SJSA1 (cell line): ENCODE results near the gene ESPN. TPM values are rescaled to one million over a fixed set of nuclear protein-coding genes. Genes with fewer than 3 reads are reported as not detected.
"Not testable (repeated sequence)": the region's sequence is repeated elsewhere in the genome, so short reads cannot be mapped to it uniquely, and the experiment has no call there.

ENCODE experiments used
- DNase-seq, 2 experiments: peaks; one replicate each; pipeline ENCODE4 v3.0.0-alpha.2; 2015 to 2020; ENCODE audit warnings: low spot score in 2 of 2, low read depth in 1 of 2
- H3K27ac ChIP-seq: fragments of 250-450 bp; sonication (Bioruptor Pico); 2 replicates; pipeline ENCODE4 v1.5.1; 2020; ENCODE audit warnings: mild to moderate bottlenecking, moderate library complexity
- H3K27me3 ChIP-seq: fragments of 250-450 bp; sonication (Bioruptor Pico); replicated peaks from 2 replicates; pipeline ENCODE4 v1.5.1; 2020; ENCODE audit warnings: mild to moderate bottlenecking, moderate library complexity
- H3K36me3 ChIP-seq: fragments of 250-450 bp; sonication (Bioruptor Pico); 2 replicates; pipeline ENCODE4 v1.5.1; 2020; ENCODE audit warnings: mild to moderate bottlenecking
- H3K4me1 ChIP-seq: fragments of 250-450 bp; sonication (Bioruptor Pico); replicated peaks from 2 replicates; pipeline ENCODE4 v1.6.1; 2021; ENCODE audit warnings: mild to moderate bottlenecking
- H3K4me3 ChIP-seq: fragments of 250-450 bp; sonication (Bioruptor Pico); 2 replicates; pipeline ENCODE4 v1.5.1; 2020; ENCODE audit warnings: mild to moderate bottlenecking
- H3K9me3 ChIP-seq: fragments of 250-450 bp; sonication (Bioruptor Pico); replicated peaks from 2 replicates; pipeline ENCODE4 v1.5.1; 2020; ENCODE audit warnings: mild to moderate bottlenecking
- total RNA-seq: library from RNA; depleted of rRNA; stranded (reverse); fragments of >200 nt; shearing (Covaris generic); gene quantifications from 2 replicates; pipeline ENCODE4 v1.2.3, GENCODE V29; 2014; rRNA removed

Gene ESPN
- total RNA-seq, result not detected in 2 replicates

DNA sequence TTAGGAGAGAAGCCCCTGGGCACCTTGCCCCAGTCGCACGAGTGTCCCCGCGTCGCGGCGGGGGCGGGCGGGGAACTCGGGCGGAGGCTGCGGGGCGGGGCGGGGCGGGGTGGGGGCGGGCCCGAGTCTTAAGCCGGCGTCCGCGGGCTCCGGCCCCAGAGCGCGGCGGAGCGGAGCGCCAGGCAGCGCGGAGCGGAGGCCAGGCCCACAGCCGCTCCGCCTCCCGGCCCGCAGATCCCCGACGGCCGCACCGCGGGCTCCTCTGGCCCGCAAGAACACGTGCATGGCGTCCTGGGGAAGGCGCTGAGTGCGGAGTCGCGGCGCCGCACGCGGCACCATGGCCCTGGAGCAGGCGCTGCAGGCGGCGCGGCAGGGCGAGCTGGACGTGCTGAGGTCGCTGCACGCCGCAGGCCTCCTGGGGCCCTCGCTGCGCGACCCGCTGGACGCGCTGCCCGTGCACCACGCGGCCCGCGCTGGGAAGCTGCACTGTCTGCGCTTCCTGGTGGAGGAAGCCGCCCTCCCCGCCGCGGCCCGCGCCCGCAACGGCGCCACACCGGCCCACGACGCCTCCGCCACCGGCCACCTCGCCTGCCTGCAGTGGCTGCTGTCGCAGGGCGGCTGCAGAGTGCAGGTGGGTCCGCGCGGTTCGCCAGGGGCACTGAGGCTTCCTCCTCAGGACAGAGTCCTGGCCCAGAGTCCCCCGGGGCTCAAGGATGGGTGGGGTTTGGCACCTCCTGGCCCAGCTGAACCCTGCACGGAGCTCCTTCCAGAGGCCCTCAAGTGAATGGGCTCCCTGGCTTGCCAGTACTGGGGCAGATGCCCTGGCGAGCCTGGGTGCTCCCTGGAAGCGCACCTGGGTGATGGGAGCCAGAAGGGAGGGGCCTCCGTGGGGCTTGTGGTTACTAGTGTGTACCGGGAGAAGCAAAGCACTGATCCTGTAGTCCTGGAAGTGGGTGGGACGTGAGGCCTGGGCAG lies at the start of gene ESPN:
Gene ESPN, plus strand, starts transcription at position 158 of the 975 bp plus-strand sequence. Its CDS starts 180 bp downstream, at position 338.
- no peak within 1 kb of the TSS for H3K4me3 ChIP-seq
- no peak for DNase-seq
- peaks cover 8% of the 10 kb centered on the region for H3K4me1 ChIP-seq
- H3K27ac ChIP-seq, result no peak within 1 kb of the TSS
- H3K27me3 ChIP-seq, result peaks cover 73% of the 10 kb centered on the region
- H3K9me3 ChIP-seq, result 0 out of 2 replicates have a peak, but pooled peaks cover 2% of the 10 kb centered on the region
- H3K36me3 ChIP-seq, result no peaks in the 10 kb centered on the region

GRCh38 chr1:6378096-6378746 lies 46.4 kb upstream of the ESPN start:
- no peaks in the 10 kb centered on the region for H3K27me3 ChIP-seq
- H3K36me3 ChIP-seq, result no peaks in the 10 kb centered on the region
- H3K4me3 ChIP-seq, result no peak overlapping the region
- H3K27ac ChIP-seq, result no peak overlapping the region
- H3K4me1 ChIP-seq, result no peaks in the 10 kb centered on the region
- DNase-seq, result no peak
- H3K9me3 ChIP-seq, result no peaks in the 10 kb centered on the region

DNA sequence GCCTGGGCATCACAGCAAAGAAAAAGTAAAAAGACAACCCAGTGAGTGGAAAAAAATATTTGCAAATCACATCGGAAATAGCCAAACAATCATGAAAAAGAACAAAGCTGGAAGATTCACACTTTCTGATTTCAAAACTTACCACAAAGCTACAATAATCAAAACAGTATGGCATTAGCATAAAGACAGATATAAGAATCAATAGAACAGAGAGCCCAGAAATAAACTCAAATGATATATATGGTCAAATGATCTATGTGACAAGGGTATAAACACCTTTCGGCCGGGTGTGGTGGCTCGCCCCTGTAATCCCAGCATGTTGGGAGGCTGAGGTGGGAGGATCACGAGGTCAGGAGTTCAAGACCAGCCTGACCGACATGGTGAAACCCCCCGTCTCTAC lies 44.5 kb upstream of the ESPN start:
- H3K9me3 ChIP-seq, result no peaks in the 10 kb centered on the region
- H3K27ac ChIP-seq, result no peak overlapping the region
- H3K36me3 ChIP-seq, result no peaks in the 10 kb centered on the region
- no peaks in the 10 kb centered on the region for H3K27me3 ChIP-seq
- H3K4me1 ChIP-seq, result no peaks in the 10 kb centered on the region
- DNase-seq, result no peak
- no peak overlapping the region for H3K4me3 ChIP-seq

- Histone ChIP-seq H3K27me3 (no peaks in the 10 kb centered on the region), H3K9me3 (no peaks in the 10 kb centered on the region), H3K27ac (no peak overlapping the region), H3K4me3 (no peak overlapping the region), H3K4me1 (peaks cover 15% of the 10 kb centered on the region), H3K36me3 (no peaks in the 10 kb centered on the region)
- DNase-seq, result no peak
These were observed 40.4 kb upstream of the ESPN start for GRCh38 chr1:6384135-6384534.

GRCh38 chr1:6384962-6385361 lies 39.6 kb upstream of the ESPN start:
- Histone ChIP-seq H3K36me3 (no peaks in the 10 kb centered on the region), H3K4me3 (no peak overlapping the region), H3K27me3 (no peaks in the 10 kb centered on the region), H3K9me3 (no peaks in the 10 kb centered on the region), H3K27ac (no peak overlapping the region), H3K4me1 (peaks cover 15% of the 10 kb centered on the region)
- no peak for DNase-seq

DNA sequence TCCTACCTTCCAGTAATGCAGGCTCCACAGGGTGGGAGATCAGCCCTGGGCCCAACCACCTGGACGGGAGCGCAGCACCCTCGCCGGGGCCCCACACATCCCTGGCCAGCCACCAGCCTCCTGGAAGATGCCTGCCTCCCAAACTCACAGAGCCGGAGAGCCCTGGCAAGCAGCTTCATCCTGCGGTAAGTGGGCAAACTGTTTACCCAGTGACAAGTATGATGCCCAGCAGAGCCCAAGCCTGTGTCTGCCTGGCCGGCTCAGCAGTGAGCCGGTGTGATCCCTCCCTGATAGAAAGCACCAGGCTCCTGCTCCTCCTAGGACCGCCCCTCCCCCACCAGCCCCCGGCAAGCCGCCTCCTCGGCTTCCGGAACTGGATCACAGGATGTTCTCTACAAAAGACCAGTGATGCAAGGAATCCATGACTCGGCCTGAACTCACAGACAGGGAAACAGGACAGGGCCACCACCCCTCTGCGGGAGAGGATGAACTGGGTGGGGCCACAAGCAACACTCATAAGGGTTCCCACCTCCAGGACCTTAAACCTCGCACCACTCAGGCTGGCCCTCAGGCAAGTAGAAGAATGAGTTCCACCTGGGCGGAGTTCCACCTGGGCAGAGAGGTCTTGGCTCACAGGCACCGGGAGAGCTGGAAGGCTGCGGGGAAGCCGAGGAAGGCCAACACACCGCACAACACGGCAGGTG lies 38.9 kb upstream of the ESPN start:
- DNase-seq, result peak; percentile 21 to 67
- no peak overlapping the region for H3K27ac ChIP-seq
- peaks cover 15% of the 10 kb centered on the region for H3K4me1 ChIP-seq
- no peak overlapping the region for H3K4me3 ChIP-seq
- no peaks in the 10 kb centered on the region for H3K36me3 ChIP-seq
- no peaks in the 10 kb centered on the region for H3K27me3 ChIP-seq
- no peaks in the 10 kb centered on the region for H3K9me3 ChIP-seq

GRCh38 chr1:6386371-6386949 lies 38.1 kb upstream of the ESPN start:
- H3K4me1 ChIP-seq, result peaks cover 15% of the 10 kb centered on the region
- H3K27ac ChIP-seq, result no peak overlapping the region
- no peak overlapping the region for H3K4me3 ChIP-seq
- DNase-seq, result peak in 1 of 2 experiments; percentile 17
- no peaks in the 10 kb centered on the region for H3K27me3 ChIP-seq
- no peaks in the 10 kb centered on the region for H3K36me3 ChIP-seq
- H3K9me3 ChIP-seq, result no peaks in the 10 kb centered on the region

GRCh38 chr1:6389971-6390370 lies 34.6 kb upstream of the ESPN start:
- Histone ChIP-seq H3K4me3 (no peak overlapping the region), H3K36me3 (peaks cover 3% of the 10 kb centered on the region), H3K27me3 (no peaks in the 10 kb centered on the region), H3K9me3 (no peaks in the 10 kb centered on the region), H3K4me1 (peaks cover 30% of the 10 kb centered on the region), H3K27ac (no peak overlapping the region)
- no peak for DNase-seq

- DNase-seq, result peak in 1 of 2 experiments; percentile 14
- Histone ChIP-seq H3K27ac (no peak overlapping the region), H3K36me3 (peaks cover 3% of the 10 kb centered on the region), H3K4me1 (peaks cover 15% of the 10 kb centered on the region), H3K27me3 (no peaks in the 10 kb centered on the region), H3K4me3 (peak overlapping the region; percentile 97), H3K9me3 (no peaks in the 10 kb centered on the region)
These were observed 32.4 kb upstream of the ESPN start for GRCh38 chr1:6391951-6392808.

GRCh38 chr1:6392809-6393399 lies 31.7 kb upstream of the ESPN start:
- Histone ChIP-seq H3K4me3 (peak overlapping the region; percentile 97), H3K27ac (peak overlapping the region; percentile 100), H3K4me1 (peaks cover 15% of the 10 kb centered on the region), H3K27me3 (no peaks in the 10 kb centered on the region), H3K36me3 (peaks cover 3% of the 10 kb centered on the region), H3K9me3 (no peaks in the 10 kb centered on the region)
- no peak for DNase-seq

DNA sequence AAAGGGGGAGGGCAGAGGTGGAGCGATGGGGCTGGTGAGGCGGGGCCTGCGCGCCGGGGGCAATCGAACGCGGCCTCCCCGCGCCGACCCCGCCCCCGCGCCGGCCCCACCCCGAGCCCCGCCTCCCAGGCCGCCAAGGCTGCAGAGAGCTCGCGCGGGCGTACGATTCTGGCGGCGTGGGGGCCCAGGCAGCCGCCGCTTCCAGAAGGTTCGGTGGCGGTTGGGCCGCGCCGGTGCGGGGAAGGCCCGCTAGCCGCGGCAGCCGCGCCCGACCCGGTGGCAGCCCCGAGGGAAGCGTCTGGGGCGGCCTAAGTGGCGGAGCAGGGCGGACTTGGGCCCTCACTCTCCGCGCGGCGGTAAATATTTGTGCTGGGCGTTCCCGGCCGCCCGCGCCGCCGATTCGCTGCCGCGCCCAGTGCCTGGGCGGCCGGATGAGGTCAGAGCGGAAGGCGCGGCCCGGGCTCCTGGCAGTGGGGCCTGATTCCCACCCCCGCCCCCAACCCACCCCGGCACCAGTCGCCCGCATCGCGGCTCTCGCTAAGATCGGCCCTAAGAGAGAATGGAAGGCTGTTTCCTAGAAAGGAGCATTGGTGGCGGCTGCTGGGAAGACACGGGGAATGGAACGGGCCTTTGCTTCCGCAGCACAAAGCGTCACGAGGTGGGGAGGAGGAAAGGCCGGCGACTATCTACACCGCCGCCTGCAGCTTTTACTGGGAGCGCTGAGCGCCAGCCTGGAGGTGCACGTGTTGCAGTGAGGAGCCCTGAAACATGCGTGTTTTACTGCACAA lies 31.0 kb upstream of the ESPN start, which contains the start of gene ACOT7:
Gene ACOT7, minus strand, starts transcription at position 368 of the 788 bp plus-strand sequence. CDS start 368 bp downstream, outside the sequence.
- Histone ChIP-seq H3K4me3 (peak within 1 kb of the TSS; percentile 97), H3K27ac (peak within 1 kb of the TSS; percentile 100), H3K27me3 (no peaks in the 10 kb centered on the region)

DNA sequence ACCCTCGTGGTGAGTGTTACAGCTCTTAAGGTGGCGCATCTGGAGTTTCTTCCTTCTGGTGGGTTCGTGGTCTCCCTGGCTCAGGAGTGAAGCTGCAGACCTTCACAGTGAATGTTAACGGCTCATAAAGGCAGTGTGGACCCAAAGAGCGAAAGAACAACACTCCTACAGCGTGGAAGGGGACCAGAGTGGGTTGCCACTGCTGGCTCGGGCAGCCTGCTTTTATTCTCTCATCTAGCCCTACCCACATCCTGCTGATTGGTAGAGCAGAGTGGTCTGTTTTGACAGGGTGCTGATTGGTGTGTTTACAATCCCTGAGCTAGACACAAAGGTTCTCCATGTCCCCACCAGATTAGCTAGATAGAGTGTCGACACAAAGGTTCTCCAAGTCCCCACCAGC lies 29.4 kb upstream of the ESPN start:
- H3K9me3 ChIP-seq, H3K27me3 ChIP-seq, DNase-seq, H3K4me3 ChIP-seq, H3K36me3 ChIP-seq, H3K27ac ChIP-seq: not testable (repeated sequence)
- peaks cover 15% of the 10 kb centered on the region for H3K4me1 ChIP-seq

More for the DNA sequence above, 31.0 kb upstream of the ESPN start, which contains the start of gene ACOT7:
- Histone ChIP-seq H3K4me1 (peaks cover 15% of the 10 kb centered on the region), H3K9me3 (no peaks in the 10 kb centered on the region), H3K36me3 (peaks cover 3% of the 10 kb centered on the region)
- peak; percentile 89 to 97 for DNase-seq
